Upper lobe of right lung (tissue), 1 donor: ENCODE results near the gene FADS6. TPM values are rescaled to one million over a fixed set of nuclear protein-coding genes. Genes with fewer than 3 reads are reported as not detected.
A peak's percentile ranks its signal among the peaks of the same experiment; 100 is the strongest.

ENCODE experiments used
- ATAC-seq: fragments of 200-7000 bp; cut with Tn5 transposase; one replicate; pipeline ENCODE4 v1.9.1; 2020; ENCODE audit warnings: mild to moderate bottlenecking, moderate library complexity
- DNase-seq: peaks from one replicate; pipeline ENCODE4 v3.0.0-alpha.2; 2020
- H3K27ac ChIP-seq: fragments of 200-600 bp; one replicate; pipeline ENCODE4 v1.8.0; 2022
- H3K27me3 ChIP-seq: fragments of 200-600 bp; one replicate; pipeline ENCODE4 v1.8.0; 2022; ENCODE audit warnings: mild to moderate bottlenecking
- H3K36me3 ChIP-seq: fragments of 200-600 bp; one replicate; pipeline ENCODE4 v1.8.0; 2022
- H3K4me1 ChIP-seq: fragments of 200-600 bp; one replicate; pipeline ENCODE4 v1.8.0; 2022
- H3K4me3 ChIP-seq: fragments of 200-600 bp; one replicate; pipeline ENCODE4 v1.8.0; 2022; ENCODE audit warnings: mild to moderate bottlenecking
- H3K9me3 ChIP-seq: fragments of 200-600 bp; one replicate; pipeline ENCODE4 v1.8.0; 2022
- intact Hi-C: fragments of 100-400 bp; cut with DNase I; formaldehyde crosslinking; loops from one replicate; pipeline ENCODE4 v1.11.0; 2022
- total RNA-seq: library from RNA; stranded (reverse); fragmentation: NEBNext Ultra II Directional; extraction: Animal tissue kit (Norgen Biotek cat#: 25700); gene quantifications from one replicate; pipeline ENCODE4 v1.2.1, GENCODE V29; 2021
- TF ChIP-seq, protein P1 (sequence below): fragments of 200-600 bp; IDR thresholded peaks from one replicate; pipeline ENCODE4 v1.8.0; 2022; ENCODE audit warnings: antibody characterized with exemption
- donor health status: DM: no; HTN: yes; CAD: no; lungs with severe emphysema.

The FADS6 gene
- total RNA-seq, 1 donor from 2014 or later = not detected

- no peak for ATAC-seq
- peaks cover 8% of the 10 kb centered on the region for H3K4me1 ChIP-seq
- no peak overlapping the region for H3K4me3 ChIP-seq
- DNase-seq = no peak
- peaks cover 15% of the 10 kb centered on the region for H3K36me3 ChIP-seq
- no peaks in the 10 kb centered on the region for H3K9me3 ChIP-seq
- intact Hi-C loops = no loop called here
- H3K27me3 ChIP-seq = no peaks in the 10 kb centered on the region
- no peak overlapping the region for H3K27ac ChIP-seq
- TF ChIP-seq, protein P1, sequence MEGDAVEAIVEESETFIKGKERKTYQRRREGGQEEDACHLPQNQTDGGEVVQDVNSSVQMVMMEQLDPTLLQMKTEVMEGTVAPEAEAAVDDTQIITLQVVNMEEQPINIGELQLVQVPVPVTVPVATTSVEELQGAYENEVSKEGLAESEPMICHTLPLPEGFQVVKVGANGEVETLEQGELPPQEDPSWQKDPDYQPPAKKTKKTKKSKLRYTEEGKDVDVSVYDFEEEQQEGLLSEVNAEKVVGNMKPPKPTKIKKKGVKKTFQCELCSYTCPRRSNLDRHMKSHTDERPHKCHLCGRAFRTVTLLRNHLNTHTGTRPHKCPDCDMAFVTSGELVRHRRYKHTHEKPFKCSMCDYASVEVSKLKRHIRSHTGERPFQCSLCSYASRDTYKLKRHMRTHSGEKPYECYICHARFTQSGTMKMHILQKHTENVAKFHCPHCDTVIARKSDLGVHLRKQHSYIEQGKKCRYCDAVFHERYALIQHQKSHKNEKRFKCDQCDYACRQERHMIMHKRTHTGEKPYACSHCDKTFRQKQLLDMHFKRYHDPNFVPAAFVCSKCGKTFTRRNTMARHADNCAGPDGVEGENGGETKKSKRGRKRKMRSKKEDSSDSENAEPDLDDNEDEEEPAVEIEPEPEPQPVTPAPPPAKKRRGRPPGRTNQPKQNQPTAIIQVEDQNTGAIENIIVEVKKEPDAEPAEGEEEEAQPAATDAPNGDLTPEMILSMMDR = no peak
Observed at GRCh38 chr17:74836191-74836590, 57.2 kb downstream of the FADS6 start.

DNA sequence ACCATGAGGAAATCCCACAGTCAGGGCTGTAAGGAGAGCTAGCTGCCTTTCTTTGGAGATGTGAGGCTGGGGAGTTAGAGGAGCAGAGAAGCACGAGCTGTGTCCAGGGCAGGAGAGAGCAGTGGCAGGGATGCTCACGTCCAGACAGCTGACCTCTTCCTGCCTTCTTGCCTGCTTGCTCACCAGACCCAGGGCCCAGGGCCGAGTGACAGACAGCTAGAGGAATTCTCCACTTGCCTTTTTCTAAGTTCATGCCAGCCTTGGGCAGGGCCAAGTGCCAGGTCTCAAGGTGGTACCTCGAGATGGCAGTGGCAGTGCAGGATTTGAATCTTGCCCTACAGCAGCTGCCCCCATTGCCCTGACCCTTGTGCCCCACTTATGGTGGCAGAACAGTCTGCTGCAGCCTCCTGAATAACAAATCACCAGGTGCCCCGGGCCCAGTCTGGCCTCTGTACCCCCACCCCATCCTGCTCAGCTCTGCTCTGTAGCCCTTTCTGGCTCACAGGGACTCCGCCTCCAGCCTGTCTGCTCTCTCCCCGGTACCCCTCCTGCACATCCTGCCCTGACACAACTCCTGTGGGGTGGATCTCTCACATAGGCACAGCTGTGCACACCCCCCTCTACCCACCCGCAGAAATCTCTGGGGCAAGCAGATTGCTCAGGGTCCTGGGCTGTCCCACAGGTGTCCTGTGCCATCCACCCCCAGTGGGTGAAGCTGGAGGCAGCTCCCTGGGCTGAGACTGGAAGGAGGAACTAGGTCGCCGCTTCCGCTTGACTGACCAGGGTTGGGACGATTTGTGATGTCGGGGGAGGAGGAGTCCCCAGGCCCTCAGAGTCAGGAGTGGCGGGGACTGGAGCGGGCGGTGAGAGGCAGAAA, 59.7 kb downstream of the FADS6 start:
- Histone ChIP-seq H3K4me1 (no peaks in the 10 kb centered on the region), H3K36me3 (peaks cover 25% of the 10 kb centered on the region)

DNA sequence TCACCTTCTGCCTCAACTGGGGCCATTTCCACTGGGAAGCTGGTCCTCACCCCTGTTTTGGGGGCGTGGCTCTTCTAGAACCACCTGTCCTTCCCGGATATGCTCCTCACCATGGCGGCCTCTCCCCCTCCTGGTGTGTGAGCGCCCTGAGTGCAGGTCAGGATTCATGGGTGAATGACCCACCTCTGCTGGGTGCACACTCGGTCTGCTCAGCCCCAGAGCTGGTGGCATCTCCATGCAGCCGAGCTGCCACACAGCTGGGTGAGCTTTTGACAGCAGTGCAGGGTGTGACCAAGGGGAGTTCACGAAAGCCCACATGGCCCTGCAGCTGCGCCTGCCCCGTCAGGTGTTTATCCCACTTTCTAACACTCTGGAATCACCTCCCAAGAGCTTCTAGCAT, 61.0 kb downstream of the FADS6 start:
- Histone ChIP-seq H3K4me3 (no peak overlapping the region), H3K36me3 (peaks cover 17% of the 10 kb centered on the region), H3K4me1 (no peaks in the 10 kb centered on the region), H3K27me3 (no peaks in the 10 kb centered on the region), H3K27ac (no peak overlapping the region), H3K9me3 (no peaks in the 10 kb centered on the region)
- ATAC-seq (no peak), DNase-seq (no peak)
- TF ChIP-seq, protein P1 = no peak
- intact Hi-C loops = no loop called here

More for the DNA sequence above, 59.7 kb downstream of the FADS6 start:
- Histone ChIP-seq H3K4me3 (no peak overlapping the region), H3K9me3 (no peaks in the 10 kb centered on the region), H3K27me3 (no peaks in the 10 kb centered on the region), H3K27ac (no peak overlapping the region)
- intact Hi-C loops = no loop called here
- TF ChIP-seq, protein P1 = no peak
- ATAC-seq (peak; percentile 71), DNase-seq (no peak)

GRCh38 chr17:74831444-74832146, 61.8 kb downstream of the FADS6 start:
- Histone ChIP-seq H3K4me1 (no peaks in the 10 kb centered on the region), H3K4me3 (no peak overlapping the region), H3K9me3 (no peaks in the 10 kb centered on the region), H3K27ac (no peak overlapping the region), H3K27me3 (no peaks in the 10 kb centered on the region), H3K36me3 (peaks cover 13% of the 10 kb centered on the region)
- ATAC-seq (no peak), DNase-seq (no peak)
- intact Hi-C loops = no loop called here
- TF ChIP-seq, protein P1 = no peak

DNA sequence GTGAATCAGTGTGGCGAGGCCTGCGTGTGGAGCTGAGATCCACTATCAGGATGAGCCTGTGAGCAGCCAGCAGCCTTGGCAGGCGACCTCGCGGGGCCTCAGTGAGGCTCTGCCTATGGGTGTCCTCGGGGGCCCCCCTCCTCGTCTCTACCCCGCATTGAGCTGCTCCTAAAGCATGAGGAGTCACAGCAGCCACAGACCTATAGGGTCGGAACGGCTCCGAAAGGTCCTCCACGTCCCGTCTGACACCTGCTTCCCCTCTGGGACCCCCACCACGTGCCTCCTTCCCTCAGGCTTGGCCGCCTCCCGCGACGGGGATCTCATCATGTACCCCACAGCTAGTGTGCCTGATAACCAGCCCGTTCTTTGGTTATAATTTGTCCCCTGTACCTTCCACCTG, 62.6 kb downstream of the FADS6 start:
- TF ChIP-seq, protein P1 = no peak
- ATAC-seq (no peak), DNase-seq (no peak)
- intact Hi-C loops = no loop called here
- Histone ChIP-seq H3K27ac (no peak overlapping the region), H3K36me3 (peaks cover 13% of the 10 kb centered on the region), H3K4me3 (no peak overlapping the region), H3K4me1 (no peaks in the 10 kb centered on the region), H3K9me3 (no peaks in the 10 kb centered on the region), H3K27me3 (no peaks in the 10 kb centered on the region)
